ENCODE results near the gene ITPKB. TPM values are rescaled to one million over a fixed set of nuclear protein-coding genes. Genes with fewer than 3 reads are reported as not detected.

Gene ITPKB
- total and polyA plus RNA-seq, 4 experiments from 2014 or later = 52.2 to 159 (median 104) TPM

DNA sequence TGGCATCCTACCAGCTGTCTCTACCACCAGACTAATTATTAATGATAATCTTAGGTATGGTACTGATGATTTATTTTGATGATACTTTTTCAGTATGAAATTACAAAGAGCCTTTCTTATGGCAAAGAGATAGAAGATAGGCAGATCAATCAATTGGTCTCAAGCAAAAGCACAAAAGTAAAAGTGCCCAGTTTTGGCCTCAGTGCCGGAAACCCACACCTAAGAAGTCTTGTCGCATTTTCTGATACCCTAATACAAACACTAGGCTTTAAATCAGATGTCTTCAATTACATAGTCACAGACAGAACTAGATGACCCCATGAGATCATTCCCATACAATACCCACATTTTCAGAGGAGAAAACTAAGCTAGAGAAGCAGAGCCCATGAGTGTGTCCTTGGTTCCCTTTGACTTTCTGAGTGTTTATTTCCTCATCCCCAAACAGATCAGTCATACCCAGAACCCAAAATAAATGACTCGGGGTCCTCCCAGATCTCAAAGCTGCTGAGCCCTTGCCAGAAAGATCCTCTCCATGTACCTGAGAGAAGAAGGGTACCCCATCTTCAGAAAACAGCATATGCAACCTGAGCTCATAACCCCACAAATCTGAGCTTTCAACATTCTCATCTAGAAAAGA, 7.7 kb downstream of the ITPKB start:
- H3K4me3 Mint-ChIP-seq = peak overlapping the region; percentile 84 to 99 (median 96)
- H3K27me3 Mint-ChIP-seq = no peaks in the 10 kb centered on the region
- H3K36me3 Mint-ChIP-seq = peaks cover 75 to 93% of the 10 kb centered on the region in 2 donors
- peaks cover 80% of the 10 kb centered on the region for H3K4me1 ChIP-seq (ENCODE audit: insufficient read depth, low read length)
- H3K9me3 ChIP-seq (ENCODE audit: control insufficient read depth in 1 of 2, low read length in 2 of 2) = no peaks in the 10 kb centered on the region
- H3K27ac Mint-ChIP-seq = peak overlapping the region; percentile 89 to 100 (median 94)
- intact Hi-C loops (cut with micrococcal nuclease) = loop anchor here (1.0 kb wide), 1 partner anchor 8 kb away; the partner anchor contains the start of gene ITPKB
- no peaks in the 10 kb centered on the region for H3K27me3 ChIP-seq (ENCODE audit: insufficient read depth, low read length)
- DNase-seq = peak in 2 of 5 donors; percentile 17 to 24
- ChIA-PET CTCF (ENCODE audit: partially characterized antibody) (interaction anchor here (0.6 to 2.5 kb wide), 9 partner anchors 9 to 95 kb away, joined by 3 to 10 read pairs (median 4); no protein-coding TSS in a partner anchor), POLR2A (ENCODE audit: partially characterized antibody) (interaction anchor here (0.9 to 2.8 kb wide), 10 partner anchors 18 to 152 kb away, joined by 3 to 17 read pairs (median 4); no protein-coding TSS in a partner anchor)
- H3K9me3 Mint-ChIP-seq = no peaks in the 10 kb centered on the region
- peak overlapping the region; percentile 34 to 48 for H3K4me3 ChIP-seq (ENCODE audit: low read length in 2 of 2)
- H3K27ac ChIP-seq (ENCODE audit: low read depth, low read length) = peak overlapping the region; percentile 85
- H3K36me3 ChIP-seq (ENCODE audit: insufficient read depth, low read length) = peaks cover 15% of the 10 kb centered on the region
- H3K4me1 Mint-ChIP-seq = peaks cover 50 to 95% (median 68%) of the 10 kb centered on the region in 4 donors

DNA sequence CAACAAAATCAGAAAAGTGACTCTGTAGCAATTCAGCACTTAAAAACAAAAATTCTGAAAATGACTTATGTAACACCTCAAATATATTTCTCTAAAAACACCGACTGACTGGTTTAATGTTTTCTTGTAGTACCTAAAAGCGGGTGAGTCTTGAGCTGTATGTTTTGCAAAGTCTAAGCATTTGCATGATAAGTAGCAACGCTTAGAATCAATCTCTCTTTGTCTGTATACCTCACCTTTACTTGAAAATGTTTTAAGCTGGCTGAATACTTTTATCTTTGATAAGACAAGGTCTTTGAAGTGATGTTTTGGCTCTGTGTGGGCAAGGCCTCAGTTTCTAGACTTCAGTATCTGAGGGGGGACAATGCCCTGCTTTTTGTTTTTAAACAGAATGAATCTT, 8.2 kb downstream of the ITPKB start:
- POLR2A ChIA-PET (ENCODE audit: partially characterized antibody) = interaction anchor here (0.9 to 2.8 kb wide), 11 partner anchors 18 to 153 kb away, joined by 3 to 17 read pairs (median 4); no protein-coding TSS in a partner anchor
- Histone ChIP-seq H3K4me3 (ENCODE audit: low read length in 2 of 2) (peak overlapping the region; percentile 34 to 48), H3K27ac (ENCODE audit: low read depth, low read length) (peak overlapping the region; percentile 85), H3K36me3 (ENCODE audit: insufficient read depth, low read length) (peaks cover 15% of the 10 kb centered on the region), H3K27me3 (ENCODE audit: insufficient read depth, low read length) (no peaks in the 10 kb centered on the region), H3K9me3 (ENCODE audit: control insufficient read depth in 1 of 2, low read length in 2 of 2) (no peaks in the 10 kb centered on the region), H3K4me1 (ENCODE audit: insufficient read depth, low read length) (peaks cover 84% of the 10 kb centered on the region)
- peak in 1 of 5 donors; percentile 8 for DNase-seq
- intact Hi-C loops (cut with micrococcal nuclease) = loop anchor here (1.0 kb wide), 1 partner anchor 8 kb away; the partner anchor contains the start of gene ITPKB
- Mint-ChIP-seq H3K27ac (peak overlapping the region; percentile 89 to 100 (median 94)), H3K36me3 (peaks cover 75 to 94% of the 10 kb centered on the region in 2 donors), H3K4me3 (peak overlapping the region; percentile 84 to 99 (median 96)), H3K9me3 (no peaks in the 10 kb centered on the region), H3K4me1 (peaks cover 54 to 100% (median 73%) of the 10 kb centered on the region in 4 donors), H3K27me3 (no peaks in the 10 kb centered on the region)
- CTCF ChIA-PET (ENCODE audit: partially characterized antibody) = interaction anchor here (0.6 to 2.5 kb wide), 10 partner anchors 9 to 96 kb away, joined by 3 to 10 read pairs (median 4); no protein-coding TSS in a partner anchor

DNA sequence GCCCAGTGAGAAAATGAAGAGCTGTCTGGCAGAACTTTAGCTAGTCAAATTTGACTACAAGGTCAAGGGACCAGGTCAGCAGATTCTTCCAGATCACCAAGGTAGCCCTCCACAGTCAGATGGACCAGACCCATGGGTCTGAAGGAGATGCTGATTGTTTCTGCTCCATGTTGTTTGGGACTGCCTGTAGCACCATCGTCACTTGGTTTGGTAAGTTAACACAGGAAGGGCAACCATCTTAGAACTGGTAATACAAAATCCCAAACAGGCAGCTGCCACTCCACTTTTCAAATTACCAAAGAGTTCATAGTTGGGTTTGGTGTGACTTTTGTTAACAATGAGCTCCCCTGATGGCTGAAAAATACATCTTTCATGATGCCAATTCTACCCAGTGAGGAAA, 9.0 kb downstream of the ITPKB start:
- Mint-ChIP-seq H3K27ac (peak overlapping the region; percentile 89 to 100 (median 94)), H3K4me3 (peak overlapping the region; percentile 84 to 99 (median 96)), H3K27me3 (no peaks in the 10 kb centered on the region), H3K4me1 (peaks cover 60 to 100% (median 75%) of the 10 kb centered on the region in 4 donors), H3K36me3 (peaks cover 75 to 94% of the 10 kb centered on the region in 2 donors), H3K9me3 (no peaks in the 10 kb centered on the region)
- Histone ChIP-seq H3K4me1 (ENCODE audit: insufficient read depth, low read length) (peaks cover 84% of the 10 kb centered on the region), H3K27ac (ENCODE audit: low read depth, low read length) (peak overlapping the region; percentile 85), H3K27me3 (ENCODE audit: insufficient read depth, low read length) (no peaks in the 10 kb centered on the region), H3K9me3 (ENCODE audit: control insufficient read depth in 1 of 2, low read length in 2 of 2) (no peaks in the 10 kb centered on the region), H3K4me3 (ENCODE audit: low read length in 2 of 2) (peak overlapping the region in 1 of 2 donors; percentile 48), H3K36me3 (ENCODE audit: insufficient read depth, low read length) (peaks cover 11% of the 10 kb centered on the region)
- intact Hi-C loops (cut with micrococcal nuclease) = no loop called here
- ChIA-PET CTCF (ENCODE audit: partially characterized antibody) (interaction anchor here (1.0 to 2.5 kb wide), 8 partner anchors 12 to 104 kb away, joined by 3 to 10 read pairs (median 4); no protein-coding TSS in a partner anchor), POLR2A (ENCODE audit: partially characterized antibody) (interaction anchor here (1.0 to 2.8 kb wide), 6 partner anchors 68 to 104 kb away, joined by 3 to 17 read pairs (median 4); no protein-coding TSS in a partner anchor)
- peak in 1 of 5 donors; percentile 27 for DNase-seq

DNA sequence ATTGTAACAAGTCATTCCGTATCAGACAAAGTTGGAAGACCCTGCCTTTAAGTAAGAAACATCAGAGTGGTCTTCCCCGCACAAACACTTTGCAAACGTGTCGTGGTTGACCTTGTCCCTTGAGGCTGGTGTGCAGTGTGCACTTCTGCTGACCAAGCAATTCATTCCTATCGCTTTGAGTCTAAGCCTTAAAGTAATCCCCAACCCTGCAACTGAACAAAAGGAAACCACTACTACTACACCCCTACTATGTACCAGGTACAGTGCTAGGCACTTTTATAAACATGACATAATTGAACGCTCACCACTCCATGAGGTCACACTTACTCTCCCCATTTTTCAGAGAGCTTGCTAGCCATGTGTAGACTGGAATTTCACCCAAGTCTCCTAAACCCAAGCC, 10.6 kb downstream of the ITPKB start:
- intact Hi-C loops (cut with micrococcal nuclease) = no loop called here
- H3K27ac ChIP-seq (ENCODE audit: low read depth, low read length) = peak overlapping the region; percentile 85
- peaks cover 64 to 91% of the 10 kb centered on the region in 2 donors for H3K36me3 Mint-ChIP-seq
- H3K4me3 ChIP-seq (ENCODE audit: low read length in 2 of 2) = peak overlapping the region; percentile 20 to 43
- peaks cover 70 to 100% (median 81%) of the 10 kb centered on the region in 4 donors for H3K4me1 Mint-ChIP-seq
- H3K4me3 Mint-ChIP-seq = peak overlapping the region; percentile 84 to 99 (median 96)
- ChIA-PET POLR2A (ENCODE audit: partially characterized antibody) (interaction anchor here (1.0 kb wide), 1 partner anchor 66 kb away, joined by 4 read pairs; no protein-coding TSS in a partner anchor), CTCF (ENCODE audit: partially characterized antibody) (interaction anchor here (1.3 to 1.4 kb wide), 2 partner anchors 11 to 14 kb away, joined by 4 to 5 read pairs; partner anchors contain the start of gene ITPKB)
- H3K27me3 ChIP-seq (ENCODE audit: insufficient read depth, low read length) = no peaks in the 10 kb centered on the region
- no peak for DNase-seq
- H3K4me1 ChIP-seq (ENCODE audit: insufficient read depth, low read length) = peaks cover 92% of the 10 kb centered on the region
- no peaks in the 10 kb centered on the region for H3K9me3 Mint-ChIP-seq
- H3K9me3 ChIP-seq (ENCODE audit: control insufficient read depth in 1 of 2, low read length in 2 of 2) = no peaks in the 10 kb centered on the region
- peak overlapping the region; percentile 89 to 100 (median 94) for H3K27ac Mint-ChIP-seq
- H3K27me3 Mint-ChIP-seq = no peaks in the 10 kb centered on the region
- H3K36me3 ChIP-seq (ENCODE audit: insufficient read depth, low read length) = peaks cover 12% of the 10 kb centered on the region

DNA sequence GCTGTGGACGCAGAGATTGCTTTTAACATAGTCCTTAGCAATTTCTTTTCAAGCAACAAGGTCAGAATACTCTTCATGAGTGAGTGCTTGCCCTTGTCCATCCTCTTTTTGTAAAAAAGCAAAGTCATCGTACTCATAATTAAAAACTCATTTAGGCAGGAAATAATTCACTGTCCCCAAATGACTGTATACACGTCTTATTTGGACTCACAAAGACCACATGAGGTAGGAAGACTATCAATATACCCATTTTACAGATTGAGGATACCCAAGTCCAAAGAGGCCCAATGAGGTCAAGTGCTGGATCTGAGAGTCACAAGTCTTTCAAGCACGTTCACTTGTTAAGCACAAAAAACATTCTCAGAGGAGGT, 13.2 kb downstream of the ITPKB start:
- peak in 1 of 5 donors; percentile 0 for DNase-seq
- Mint-ChIP-seq H3K27ac (peak overlapping the region; percentile 89 to 100 (median 95)), H3K9me3 (peaks cover 0 to 3% (median 0%) of the 10 kb centered on the region in 8 donors), H3K27me3 (no peaks in the 10 kb centered on the region), H3K4me1 (peaks cover 75 to 99% (median 87%) of the 10 kb centered on the region in 4 donors), H3K4me3 (peak overlapping the region; percentile 69 to 98 (median 90)), H3K36me3 (peaks cover 52 to 85% of the 10 kb centered on the region in 2 donors)
- ChIA-PET CTCF (ENCODE audit: partially characterized antibody) (no interaction called here), POLR2A (ENCODE audit: partially characterized antibody) (interaction anchor here (1.0 kb wide), 1 partner anchor 62 kb away, joined by 3 read pairs; no protein-coding TSS in a partner anchor)
- peaks cover 96% of the 10 kb centered on the region for H3K4me1 ChIP-seq (ENCODE audit: insufficient read depth, low read length)
- H3K27ac ChIP-seq (ENCODE audit: low read depth, low read length) = peak overlapping the region; percentile 85
- intact Hi-C loops (cut with micrococcal nuclease) = no loop called here
- peaks cover 26% of the 10 kb centered on the region for H3K36me3 ChIP-seq (ENCODE audit: insufficient read depth, low read length)
- peak overlapping the region in 1 of 2 donors; percentile 41 for H3K4me3 ChIP-seq (ENCODE audit: low read length in 2 of 2)
- H3K9me3 ChIP-seq (ENCODE audit: control insufficient read depth in 1 of 2, low read length in 2 of 2) = no peaks in the 10 kb centered on the region
- H3K27me3 ChIP-seq (ENCODE audit: insufficient read depth, low read length) = no peaks in the 10 kb centered on the region

DNA sequence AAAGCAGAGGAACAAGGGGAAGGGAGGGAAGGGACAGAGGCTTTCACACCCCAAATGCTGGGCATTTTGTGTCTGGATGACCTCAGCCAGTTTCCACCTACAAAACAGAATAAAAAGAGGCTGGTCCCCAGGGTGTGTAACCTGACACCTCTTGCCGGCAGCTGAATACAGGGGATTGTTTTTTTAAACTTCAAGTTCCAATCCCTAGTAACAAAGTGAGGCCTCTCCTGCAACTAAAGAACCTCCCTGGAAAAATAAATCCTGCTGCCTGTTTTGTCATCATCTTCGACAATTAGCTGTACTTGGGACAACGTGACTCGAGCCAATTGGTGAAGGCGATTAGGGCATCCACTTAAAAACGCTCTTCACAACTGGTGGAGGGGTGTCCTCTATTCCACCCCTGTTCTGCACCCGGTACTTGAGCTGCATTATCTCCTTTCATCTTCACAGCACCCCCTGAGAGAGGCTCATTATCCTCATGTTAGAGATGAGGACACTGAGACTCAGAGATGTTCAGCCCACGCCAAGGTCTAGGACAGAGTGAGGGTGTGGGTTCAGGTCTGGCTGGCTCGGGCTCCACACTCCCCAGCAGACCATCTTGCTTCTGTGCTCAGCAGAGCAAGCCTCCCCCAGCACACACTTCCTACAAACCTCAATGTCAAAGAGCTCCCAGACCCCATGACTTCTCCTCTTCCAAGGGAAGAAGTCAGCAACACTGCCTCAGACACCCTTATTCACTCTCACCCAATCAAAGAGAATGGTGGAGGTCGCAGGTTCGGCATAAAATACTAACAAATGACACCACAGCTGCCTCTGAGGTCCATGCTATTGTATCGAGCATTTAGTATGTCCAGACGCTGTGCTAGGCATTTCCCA, 15.2 kb downstream of the ITPKB start:
- peaks cover 72 to 99% (median 86%) of the 10 kb centered on the region in 4 donors for H3K4me1 Mint-ChIP-seq
- DNase-seq = no peak
- no peaks in the 10 kb centered on the region for H3K27me3 Mint-ChIP-seq
- peaks cover 97% of the 10 kb centered on the region for H3K4me1 ChIP-seq (ENCODE audit: insufficient read depth, low read length)
- peaks cover 32% of the 10 kb centered on the region for H3K36me3 ChIP-seq (ENCODE audit: insufficient read depth, low read length)
- ChIA-PET CTCF (ENCODE audit: partially characterized antibody) (interaction anchor here (1.1 to 1.8 kb wide), 4 partner anchors 9 to 93 kb away, joined by 3 to 6 read pairs (median 4); no protein-coding TSS in a partner anchor), POLR2A (ENCODE audit: partially characterized antibody) (interaction anchor here (0.9 to 2.6 kb wide), 5 partner anchors 32 to 87 kb away, joined by 3 to 9 read pairs (median 3); no protein-coding TSS in a partner anchor)
- intact Hi-C loops (cut with micrococcal nuclease) = no loop called here
- H3K36me3 Mint-ChIP-seq = peaks cover 42 to 84% of the 10 kb centered on the region in 2 donors
- H3K27ac Mint-ChIP-seq = peak overlapping the region; percentile 89 to 100 (median 95)
- H3K27ac ChIP-seq (ENCODE audit: low read depth, low read length) = peak overlapping the region; percentile 85
- peaks cover 0 to 7% (median 0%) of the 10 kb centered on the region in 8 donors for H3K9me3 Mint-ChIP-seq
- H3K4me3 Mint-ChIP-seq = peak overlapping the region; percentile 69 to 98 (median 90)
- no peaks in the 10 kb centered on the region for H3K9me3 ChIP-seq (ENCODE audit: control insufficient read depth in 1 of 2, low read length in 2 of 2)
- no peaks in the 10 kb centered on the region for H3K27me3 ChIP-seq (ENCODE audit: insufficient read depth, low read length)
- H3K4me3 ChIP-seq (ENCODE audit: low read length in 2 of 2) = peak overlapping the region in 1 of 2 donors; percentile 10
